GM19468 (cell line): Measurements from ENCODE around the gene AP2S1.
"Not testable (repeated sequence)": the region's sequence is repeated elsewhere in the genome, so short reads cannot be mapped to it uniquely, and the experiment has no call there.

Source experiments
- ATAC-seq: cut with Tn5 transposase; IDR thresholded peaks from one replicate; pipeline ENCODE4 v1.9.1; 2021; ENCODE audit warnings: mild to moderate bottlenecking, moderate library complexity, moderate number of reproducible peaks; ENCODE audit not compliant: unreplicated experiment; ENCODE audit errors: extremely low read depth

The AP2S1 gene

DNA sequence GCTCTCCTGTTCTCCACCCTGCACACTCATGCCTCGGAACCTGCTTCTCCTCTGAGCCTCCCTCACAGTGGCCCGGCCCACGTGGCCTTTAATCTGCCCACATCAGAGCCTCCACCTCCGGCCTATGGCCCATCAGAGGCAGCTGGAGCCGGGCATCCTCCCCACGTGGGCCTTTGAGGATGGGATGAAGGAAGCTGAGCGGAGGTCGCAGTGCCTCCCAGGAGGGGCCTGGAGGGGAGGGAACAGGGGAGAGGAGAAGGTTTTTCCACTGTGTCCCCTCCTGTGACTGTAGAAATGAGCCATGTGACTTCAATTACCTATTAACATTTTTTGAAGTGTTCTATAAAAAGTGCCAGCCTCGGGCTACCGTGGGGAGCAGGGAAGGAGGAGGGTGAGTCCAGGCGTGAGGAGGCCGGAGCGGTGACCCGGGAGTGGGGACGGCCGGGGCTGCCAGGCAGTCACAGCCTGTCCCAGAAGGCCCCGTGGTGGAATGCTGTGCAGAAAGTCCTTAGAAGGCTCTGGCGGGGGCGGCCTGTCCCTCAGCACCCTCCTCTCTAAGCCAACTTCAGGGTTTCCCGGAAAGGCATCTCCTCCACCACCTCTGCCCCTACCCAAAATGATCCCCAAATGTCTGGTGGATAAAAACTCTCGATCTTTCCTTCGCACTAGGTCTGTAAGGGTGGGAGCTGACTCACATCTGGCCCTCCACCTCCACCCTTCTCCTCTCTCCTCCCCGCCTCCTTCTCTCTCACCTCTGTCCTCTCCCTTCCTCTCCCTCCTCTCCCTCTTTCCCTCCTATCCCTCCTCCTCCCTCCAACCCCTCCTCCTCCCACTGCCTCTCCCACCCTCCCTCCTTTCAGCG lies 37.4 kb downstream of the AP2S1 start:
- no peak for ATAC-seq

GRCh38 chr19:46809534-46810272 lies 40.9 kb downstream of the AP2S1 start:
- no peak for ATAC-seq

DNA sequence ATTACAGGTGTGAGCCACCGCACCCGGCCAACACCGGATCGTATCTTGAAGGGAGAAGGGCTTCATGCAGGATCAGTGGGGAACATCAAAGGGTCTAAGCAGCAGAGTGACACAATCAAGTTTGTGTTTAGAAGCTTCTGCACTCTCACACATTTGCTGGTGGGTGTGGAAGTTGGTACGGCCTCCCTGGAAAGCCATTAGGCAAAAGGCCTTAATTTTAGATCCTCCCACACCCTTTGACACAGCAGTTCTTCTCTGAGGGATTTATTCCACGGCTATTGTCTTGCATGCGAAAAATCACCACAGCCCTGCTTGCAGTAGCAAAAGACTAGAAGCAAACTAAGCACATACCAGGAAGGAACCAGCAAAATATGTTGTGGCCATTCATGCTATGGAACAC lies 44.0 kb downstream of the AP2S1 start:
- no peak for ATAC-seq

GRCh38 chr19:46804432-46804831 lies 46.2 kb downstream of the AP2S1 start:
- ATAC-seq, result not testable (repeated sequence)

- no peak for ATAC-seq
Measured at GRCh38 chr19:46803555-46803954, 47.1 kb downstream of the AP2S1 start.

- no peak for ATAC-seq
Measured at GRCh38 chr19:46802152-46802551, 48.5 kb downstream of the AP2S1 start.

DNA sequence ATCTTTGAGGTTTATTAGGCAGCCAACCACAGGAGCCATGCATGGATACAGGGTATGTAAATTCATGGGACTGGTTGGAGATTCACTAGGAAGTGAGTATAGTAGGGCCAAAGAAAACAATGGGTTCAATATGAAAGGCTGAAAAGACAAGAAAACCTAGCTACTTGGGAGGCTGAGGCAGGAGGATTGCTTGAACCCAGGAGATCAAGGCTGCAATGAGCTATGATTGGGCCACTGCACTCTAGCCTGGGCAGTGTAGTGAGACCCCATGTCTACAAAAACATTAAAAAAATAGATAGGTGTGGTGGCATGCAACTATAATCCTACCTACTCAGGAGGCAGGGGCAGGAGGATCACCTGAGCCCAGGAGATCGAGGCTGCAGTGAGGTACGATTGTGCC lies 51.9 kb downstream of the AP2S1 start:
- ATAC-seq, result no peak

DNA sequence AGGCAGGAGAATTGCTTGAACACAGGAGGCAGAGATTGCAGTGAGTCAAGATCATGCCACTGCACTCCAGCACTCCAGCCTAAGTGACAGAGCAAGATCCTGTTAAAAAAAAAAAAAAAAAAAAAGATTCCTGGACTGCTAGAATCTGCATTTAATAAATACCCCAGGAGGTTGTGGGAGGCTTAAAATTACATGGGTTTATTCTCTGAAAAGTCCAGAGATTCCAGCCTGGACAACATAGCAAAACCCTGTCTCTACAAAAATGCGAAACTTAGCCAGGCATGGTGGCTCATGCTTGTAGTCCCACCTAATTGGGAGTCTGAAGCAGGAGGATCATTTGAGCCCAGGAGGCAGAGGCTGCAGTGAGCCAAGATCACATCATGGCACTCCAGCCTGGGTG lies 52.8 kb downstream of the AP2S1 start:
- ATAC-seq, result no peak

DNA sequence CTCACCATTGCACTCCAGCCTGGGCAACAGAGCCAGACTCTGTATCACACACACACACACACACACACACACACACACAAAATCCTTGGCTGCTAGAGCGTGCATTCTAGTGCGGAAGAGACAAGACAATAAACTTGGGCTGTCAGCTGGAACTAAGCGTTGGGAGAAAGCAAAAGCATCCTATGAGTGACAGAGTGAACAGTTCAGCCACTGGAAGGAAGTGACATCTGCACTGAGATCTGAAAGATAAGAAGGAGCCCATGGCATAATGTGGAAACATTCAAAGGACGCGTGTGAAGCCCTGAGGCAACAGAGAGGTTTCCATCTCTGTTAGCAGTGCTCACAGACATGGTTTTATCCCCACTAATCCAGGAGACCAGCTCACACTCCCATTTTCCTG lies 58.7 kb downstream of the AP2S1 start:
- ATAC-seq, result no peak

DNA sequence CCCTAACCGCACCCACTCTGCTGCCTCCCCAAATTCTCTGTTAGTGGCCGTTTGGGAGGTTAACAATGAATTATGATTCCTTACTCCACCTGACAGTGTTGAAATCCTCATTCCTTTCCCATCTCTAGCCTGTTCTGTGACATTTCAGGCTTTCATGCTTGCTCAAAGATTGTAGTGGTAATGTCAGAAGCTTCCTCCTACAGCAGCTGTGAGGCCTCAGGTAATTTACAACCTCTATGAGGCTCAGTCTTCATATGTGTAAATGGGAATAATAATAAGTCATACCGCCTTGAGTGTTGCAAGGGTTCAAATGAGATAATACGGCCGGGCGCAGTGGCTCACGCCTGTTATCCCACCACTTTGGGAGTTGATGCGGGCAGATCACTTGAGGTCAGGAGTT lies 61.3 kb downstream of the AP2S1 start:
- ATAC-seq, result no peak

DNA sequence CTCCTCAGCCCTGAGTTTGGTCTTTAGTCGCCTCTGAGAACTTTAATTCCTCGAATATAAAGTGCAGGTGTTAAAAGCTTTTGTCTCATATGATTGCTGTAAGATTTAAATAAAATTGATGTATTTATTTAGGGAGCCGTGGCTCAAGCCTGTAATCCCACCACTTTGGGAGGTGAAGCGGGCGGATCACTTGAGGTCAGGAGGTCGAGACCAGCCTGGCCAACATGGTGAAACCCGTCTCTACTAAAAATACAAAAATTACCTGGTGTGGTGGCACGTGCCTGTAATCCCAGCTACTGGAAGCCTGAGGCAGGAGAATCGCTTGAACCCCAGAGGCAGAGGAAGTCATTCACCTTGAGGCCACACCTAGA lies 61.7 kb downstream of the AP2S1 start:
- ATAC-seq, result no peak

DNA sequence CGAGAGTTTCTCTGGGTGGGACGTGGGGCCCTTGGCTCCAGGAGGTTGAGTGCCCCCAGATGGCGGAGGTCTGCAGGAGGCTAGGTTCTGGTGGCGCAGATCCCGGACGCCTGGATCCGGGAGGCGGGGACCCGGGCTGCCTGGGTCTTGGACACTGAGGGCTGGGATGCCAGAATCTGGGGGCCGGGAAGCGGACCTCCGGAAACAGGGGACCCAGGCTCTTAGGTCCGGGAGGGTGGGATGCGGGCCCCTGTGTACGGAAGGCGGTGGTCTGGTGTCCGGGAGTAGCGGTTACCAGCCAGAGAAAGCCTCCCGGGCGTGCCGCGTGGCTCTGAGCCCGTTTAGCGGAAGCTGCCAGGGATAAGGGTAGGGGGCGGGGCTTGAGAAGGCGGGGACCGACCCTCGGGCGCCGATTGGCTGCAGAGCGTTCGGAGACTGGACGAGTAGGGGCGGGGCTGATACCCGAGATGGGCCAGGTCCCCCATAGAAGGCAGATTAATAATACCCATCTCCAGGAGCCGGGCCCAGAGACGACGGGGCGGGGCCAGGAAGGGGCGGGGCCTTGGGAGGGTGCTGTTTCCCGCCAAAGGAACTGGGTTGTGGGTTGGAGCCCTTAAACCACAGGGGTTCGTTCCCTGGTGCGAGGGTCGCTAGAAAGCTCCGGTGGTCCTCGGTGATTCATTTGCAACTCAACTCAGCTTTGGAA lies 62.2 kb downstream of the AP2S1 start, which contains the start of gene SLC1A5:
Gene SLC1A5, minus strand, starts transcription at position 333 of the 706 bp plus-strand sequence. CDS start 629 bp downstream, outside the sequence.
- ATAC-seq, result peak; percentile 28
